Stomach (tissue), 9 donors: ENCODE results near the gene LGALS14. TPM values are rescaled to one million over a fixed set of nuclear protein-coding genes. Genes with fewer than 3 reads are reported as not detected.
"Not testable (repeated sequence)": the region's sequence is repeated elsewhere in the genome, so short reads cannot be mapped to it uniquely, and the experiment has no call there.

ENCODE experiments used
- DNase-seq, 2 donors: peaks; one replicate each; pipeline versions ENCODE4 v3.0.0 to v3.0.0-alpha.2; 2013 to 2019
- H3K27ac ChIP-seq, 5 donors: fragments of 200-600 bp in 4 of 5; sonication (generic) in 4 of 5; one replicate each; pipeline ENCODE4 v1.5.1; 2013 to 2019; ENCODE audit warnings: mild to moderate bottlenecking in 1 of 5, moderate library complexity in 1 of 5
- H3K27me3 ChIP-seq, 3 donors: fragments of 200-600 bp; sonication (generic); one replicate each; pipeline ENCODE4 v1.5.1; 2017 to 2019; ENCODE audit warnings: mixed run types in 1 of 3
- H3K36me3 ChIP-seq, 4 donors: fragments of 200-600 bp; sonication (generic); 1 replicate in 3 of 4; 2 replicates in 1 of 4; pipeline ENCODE4 v1.5.1; 2016 to 2019
- H3K4me1 ChIP-seq, 4 donors: fragments of 200-600 bp; sonication (generic); one replicate each; pipeline ENCODE4 v1.5.1; 2016 to 2019
- H3K4me3 ChIP-seq, 4 donors: fragments of 200-600 bp; sonication (generic) in 3 of 4; one replicate each; pipeline ENCODE4 v1.5.1; 2016 to 2019; ENCODE audit warnings: mild to moderate bottlenecking in 1 of 4
- H3K9me3 ChIP-seq, 4 donors: fragments of 200-600 bp; sonication (generic); one replicate each; pipeline ENCODE4 v1.5.1; 2016 to 2019
- EP300 ChIP-seq: sonication (generic); formaldehyde crosslinking; IDR thresholded peaks from one replicate; pipeline ENCODE4 v1.6.1; 2017; ENCODE audit warnings: antibody characterized with exemption
- POLR2A ChIP-seq, 4 donors: fragments of 450-650 bp; IDR thresholded peaks; one replicate each; pipeline ENCODE4 v1.6.1; 2016; ENCODE audit warnings: antibody characterized with exemption in 4 of 4, control low read depth in 2 of 4, mild to moderate bottlenecking in 1 of 4, moderate library complexity in 1 of 4
- POLR2AphosphoS5 ChIP-seq, 3 donors: sonication (generic); formaldehyde crosslinking; IDR thresholded peaks; one replicate each; pipeline ENCODE4 v1.6.1; 2016; ENCODE audit warnings: antibody characterized with exemption in 3 of 3
- WGBS, 5 donors: extraction: QIAGEN DNeasy Blood & Tissue Kit in 3 of 5; methylation state at CpG; one replicate each; pipeline versions ENCODE4 v1.1.5 to v1.1.7; 2013 to 2018; 5-methylcytosine and 5-hydroxymethylcytosine counted together
- intact Hi-C: fragments of 100-400 bp; cut with DNase I; formaldehyde crosslinking; loops from one replicate; pipeline ENCODE4 v1.15.1; 2023; ENCODE audit warnings: low total_unique reads
- polyA plus RNA-seq, 3 donors: library from polyadenylated mRNA; stranded (reverse); fragments of 200-250 nt; gene quantifications; one replicate each; pipeline ENCODE4 v1.2.3, GENCODE V29; 2013
- total RNA-seq, 5 donors: library from RNA; depleted of rRNA; stranded (reverse); fragments of >200 nt; gene quantifications; one replicate each; pipeline versions ENCODE4 v1.1.0 to v1.2.3, GENCODE V29; 2014 to 2016
- TF ChIP-seq, protein P1 (sequence below), 7 experiments: fragments of 450-650 bp in 4 of 7; fragments of 200-600 bp in 3 of 7; sonication (generic) in 3 of 7; IDR thresholded peaks; one replicate each; pipeline ENCODE4 v1.5.1; 2016 to 2019; ENCODE audit warnings: antibody characterized with exemption in 7 of 7, control low read depth in 2 of 7, mild to moderate bottlenecking in 1 of 7
- donor health status: healthy with polysubstance abuse.
- donor health status: Bipolar disorder and iron deficiency.
- donor health status: healthy.

The LGALS14 gene
- total and polyA plus RNA-seq, 8 donors: not detected

DNA sequence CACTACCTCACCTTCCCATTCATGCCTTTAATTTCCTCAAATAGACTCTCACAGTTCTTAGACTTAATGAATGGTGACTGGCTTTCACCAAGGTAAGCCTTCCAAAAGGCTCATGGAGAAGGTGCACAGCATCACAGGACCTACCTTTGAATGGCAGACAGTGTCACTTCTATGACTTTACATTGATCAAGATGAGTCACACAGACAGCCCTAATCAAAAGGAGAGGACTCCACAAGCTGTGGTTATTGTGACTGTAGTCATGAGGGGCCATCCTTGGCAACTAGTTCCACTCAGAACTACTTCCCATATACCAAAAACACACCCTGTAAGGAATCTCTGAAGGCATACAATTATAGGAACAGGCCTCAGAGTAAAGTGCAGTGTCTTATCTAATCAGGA is 42.7 kb upstream of the LGALS14 start:
- intact Hi-C loops: no loop called here
- DNase-seq: no peak
- H3K27ac ChIP-seq: no peak overlapping the region
- no peak overlapping the region for H3K4me3 ChIP-seq
- H3K36me3 ChIP-seq: no peaks in the 10 kb centered on the region
- H3K27me3 ChIP-seq: peaks cover 0 to 15% (median 0%) of the 10 kb centered on the region in 3 donors
- TF ChIP-seq, protein P1, sequence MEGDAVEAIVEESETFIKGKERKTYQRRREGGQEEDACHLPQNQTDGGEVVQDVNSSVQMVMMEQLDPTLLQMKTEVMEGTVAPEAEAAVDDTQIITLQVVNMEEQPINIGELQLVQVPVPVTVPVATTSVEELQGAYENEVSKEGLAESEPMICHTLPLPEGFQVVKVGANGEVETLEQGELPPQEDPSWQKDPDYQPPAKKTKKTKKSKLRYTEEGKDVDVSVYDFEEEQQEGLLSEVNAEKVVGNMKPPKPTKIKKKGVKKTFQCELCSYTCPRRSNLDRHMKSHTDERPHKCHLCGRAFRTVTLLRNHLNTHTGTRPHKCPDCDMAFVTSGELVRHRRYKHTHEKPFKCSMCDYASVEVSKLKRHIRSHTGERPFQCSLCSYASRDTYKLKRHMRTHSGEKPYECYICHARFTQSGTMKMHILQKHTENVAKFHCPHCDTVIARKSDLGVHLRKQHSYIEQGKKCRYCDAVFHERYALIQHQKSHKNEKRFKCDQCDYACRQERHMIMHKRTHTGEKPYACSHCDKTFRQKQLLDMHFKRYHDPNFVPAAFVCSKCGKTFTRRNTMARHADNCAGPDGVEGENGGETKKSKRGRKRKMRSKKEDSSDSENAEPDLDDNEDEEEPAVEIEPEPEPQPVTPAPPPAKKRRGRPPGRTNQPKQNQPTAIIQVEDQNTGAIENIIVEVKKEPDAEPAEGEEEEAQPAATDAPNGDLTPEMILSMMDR (IDR thresholded peaks at IDR 0.05): no peak
- TF ChIP-seq POLR2A (IDR thresholded peaks at IDR 0.05) (no peak), EP300 (no peak), POLR2AphosphoS5 (IDR thresholded peaks at IDR 0.05) (no peak)
- no peaks in the 10 kb centered on the region for H3K9me3 ChIP-seq
- no peaks in the 10 kb centered on the region for H3K4me1 ChIP-seq

- DNase-seq, H3K4me1 ChIP-seq, H3K36me3 ChIP-seq, H3K4me3 ChIP-seq, H3K27ac ChIP-seq, H3K9me3 ChIP-seq: not testable (repeated sequence)
- 48 to 90% (median 82%) methylated on average over 2 of the region's 3 CpGs for WGBS, 5 donors
- intact Hi-C loops: loop anchor here (5.0 kb wide), 1 partner anchor 113 kb away; no protein-coding TSS in a partner anchor
- H3K27me3 ChIP-seq: peaks cover 0 to 22% (median 0%) of the 10 kb centered on the region in 3 donors
Observed at GRCh38 chr19:39669860-39670259, 34.4 kb upstream of the LGALS14 start.

GRCh38 chr19:39670998-39671397 is 33.3 kb upstream of the LGALS14 start:
- peaks cover 0 to 18% (median 0%) of the 10 kb centered on the region in 3 donors for H3K27me3 ChIP-seq
- H3K36me3 ChIP-seq: no peaks in the 10 kb centered on the region
- H3K4me3 ChIP-seq: no peak overlapping the region
- intact Hi-C loops: loop anchor here (5.0 kb wide), 1 partner anchor 114 kb away; no protein-coding TSS in a partner anchor
- H3K9me3 ChIP-seq: no peaks in the 10 kb centered on the region
- 36 to 48% (median 41%) methylated on average over 4 of the region's 4 CpGs for WGBS, 5 donors
- TF ChIP-seq, protein P1 (IDR thresholded peaks at IDR 0.05): no peak
- TF ChIP-seq POLR2A (IDR thresholded peaks at IDR 0.05) (no peak), EP300 (no peak), POLR2AphosphoS5 (IDR thresholded peaks at IDR 0.05) (no peak)
- H3K27ac ChIP-seq: no peak overlapping the region
- DNase-seq: no peak
- H3K4me1 ChIP-seq: no peaks in the 10 kb centered on the region

- Histone ChIP-seq H3K4me3 (no peak overlapping the region), H3K27me3 (peaks cover 0 to 15% (median 0%) of the 10 kb centered on the region in 3 donors), H3K9me3 (no peaks in the 10 kb centered on the region), H3K27ac (no peak overlapping the region), H3K36me3 (no peaks in the 10 kb centered on the region), H3K4me1 (no peaks in the 10 kb centered on the region)
- peak; percentile 29 to 72 for DNase-seq
- WGBS, 5 donors: 8 to 13% (median 9%) methylated on average over 9 of the region's 9 CpGs
- intact Hi-C loops: loop anchor here (5.0 kb wide), 1 partner anchor 115 kb away; no protein-coding TSS in a partner anchor
- TF ChIP-seq, protein P1 (IDR thresholded peaks at IDR 0.05): peak in 5 of 7 experiments; percentile 11 to 54 (median 25)
- no peak for TF ChIP-seq POLR2A (IDR thresholded peaks at IDR 0.05)
Observed at GRCh38 chr19:39671739-39672363, 32.4 kb upstream of the LGALS14 start.

DNA sequence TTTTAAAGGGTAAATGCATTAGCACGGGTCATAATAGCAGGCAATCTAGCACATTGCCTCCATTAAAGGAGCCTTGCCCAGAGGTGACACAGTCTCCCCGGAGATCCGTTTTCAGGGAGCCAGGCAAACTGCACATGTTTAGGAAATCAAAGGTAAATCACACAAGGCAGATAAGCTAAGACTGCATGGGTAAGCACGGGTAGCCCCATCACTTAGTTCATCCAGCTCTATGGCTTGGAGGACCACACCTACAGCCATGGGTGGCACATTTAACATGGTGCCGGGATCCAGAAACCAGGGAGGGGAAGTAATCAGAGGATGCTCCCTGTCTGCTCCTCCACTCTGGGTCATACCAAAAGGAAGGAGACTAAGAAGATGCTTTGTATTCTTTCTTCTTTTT is 31.8 kb upstream of the LGALS14 start:
- TF ChIP-seq EP300 (no peak), POLR2AphosphoS5 (IDR thresholded peaks at IDR 0.05) (no peak), POLR2A (IDR thresholded peaks at IDR 0.05) (no peak)
- TF ChIP-seq, protein P1 (IDR thresholded peaks at IDR 0.05): no peak
- 63 to 77% (median 69%) methylated on average over 5 of the region's 5 CpGs for WGBS, 5 donors
- intact Hi-C loops: loop anchor here (5.0 kb wide), 1 partner anchor 115 kb away; no protein-coding TSS in a partner anchor
- H3K9me3 ChIP-seq: no peaks in the 10 kb centered on the region
- no peak for DNase-seq
- no peak overlapping the region for H3K4me3 ChIP-seq
- peaks cover 0 to 15% (median 0%) of the 10 kb centered on the region in 3 donors for H3K27me3 ChIP-seq
- no peak overlapping the region for H3K27ac ChIP-seq
- no peaks in the 10 kb centered on the region for H3K36me3 ChIP-seq
- peaks cover 0 to 2% (median 0%) of the 10 kb centered on the region in 4 donors for H3K4me1 ChIP-seq

DNA sequence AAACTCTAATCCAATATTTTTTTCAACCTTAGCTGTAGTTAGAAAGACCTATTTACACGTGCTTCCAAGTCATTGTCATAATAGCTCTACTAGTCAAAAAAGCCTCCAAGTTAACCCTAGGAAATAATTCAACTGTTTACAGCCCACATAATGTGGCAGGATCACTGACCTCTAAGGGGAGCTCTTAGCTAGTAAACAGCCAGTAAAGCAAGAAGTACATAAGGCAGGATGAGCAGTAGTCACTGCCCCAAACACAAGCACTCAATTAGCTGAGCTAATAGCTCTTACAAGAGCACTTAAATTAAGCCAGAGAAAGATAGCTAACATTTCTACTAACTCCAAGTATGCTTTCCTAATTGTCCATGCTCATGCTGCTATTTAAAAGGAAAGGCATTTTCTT is 30.4 kb upstream of the LGALS14 start:
- intact Hi-C loops: loop anchor here (5.0 kb wide), 1 partner anchor 117 kb away; no protein-coding TSS in a partner anchor
- H3K4me3 ChIP-seq, H3K27ac ChIP-seq, H3K9me3 ChIP-seq, H3K36me3 ChIP-seq, DNase-seq: not testable (repeated sequence)
- peaks cover 0 to 15% (median 0%) of the 10 kb centered on the region in 3 donors for H3K27me3 ChIP-seq
- WGBS, 5 donors: 24 to 38% (median 30%) methylated on average over 1 of the region's 1 CpG
- peaks cover 0 to 12% (median 11%) of the 10 kb centered on the region in 4 donors for H3K4me1 ChIP-seq
